AG04449 (cell line): Measurements from ENCODE around the gene AQP11.

Experiments used
- CTCF ChIA-PET: fragments of 350-600 bp; formaldehyde crosslinking; extraction: SDS; loops from one replicate; lab custom pipeline; 2021; ENCODE audit warnings: antibody characterized with exemption; lab: Yijun Ruan, JAX
- POLR2A ChIA-PET: fragments of 400-600, 350-600 bp; formaldehyde crosslinking; extraction: SDS; loops from one replicate; lab custom pipeline; 2020; ENCODE audit warnings: antibody characterized with exemption, inconsistent platforms; lab: Yijun Ruan, JAX
- DNase-seq: peaks from one replicate; pipeline ENCODE4 v3.0.0-alpha.2; 2010; ENCODE audit warnings: low read depth, low spot score
- H3K4me3 ChIP-seq: 2 replicates; pipeline ENCODE4 v1.5.1; 2011; ENCODE audit warnings: low read depth, mild to moderate bottlenecking, control low read depth, low read length
- TF ChIP-seq, protein P1 (sequence below): IDR thresholded peaks from one replicate; pipeline ENCODE4 v1.5.1; 2011; ENCODE audit warnings: mild to moderate bottlenecking, moderate library complexity, low read length, control low read depth, inconsistent platforms; ENCODE audit not compliant: insufficient read depth; ENCODE audit errors: missing control alignments

AQP11 gene

DNA sequence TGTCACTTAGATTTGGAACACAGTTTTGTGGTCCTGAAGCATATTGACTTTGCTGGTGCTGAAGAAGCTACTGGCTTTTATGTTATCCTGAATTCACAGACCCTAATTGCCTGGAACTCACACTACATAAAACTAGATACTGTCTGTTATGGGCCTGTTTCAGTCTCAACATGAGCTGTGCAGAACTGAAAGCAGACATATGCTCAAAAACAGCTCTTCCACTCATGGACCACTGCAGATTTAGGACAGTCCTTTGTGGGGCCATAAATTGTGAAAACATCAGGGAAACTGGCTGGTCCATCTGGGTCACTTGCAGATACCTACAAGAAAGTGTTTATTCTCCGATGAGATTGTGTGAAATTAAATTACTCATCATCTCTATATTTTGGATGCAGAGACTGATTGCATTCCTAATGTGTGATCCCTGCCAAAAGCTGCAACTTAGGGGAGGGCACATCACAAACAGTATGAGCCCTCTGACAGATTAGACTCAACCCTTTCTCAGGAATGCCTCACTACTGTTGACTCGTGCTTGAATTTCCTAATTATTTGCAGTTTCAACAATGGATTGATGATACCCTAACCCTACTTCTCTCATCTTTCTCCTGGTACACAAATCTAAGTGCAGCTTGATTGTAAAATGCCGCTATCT is 58.0 kb downstream of the AQP11 start:
- no peak overlapping the region for H3K4me3 ChIP-seq
- TF ChIP-seq, protein P1, sequence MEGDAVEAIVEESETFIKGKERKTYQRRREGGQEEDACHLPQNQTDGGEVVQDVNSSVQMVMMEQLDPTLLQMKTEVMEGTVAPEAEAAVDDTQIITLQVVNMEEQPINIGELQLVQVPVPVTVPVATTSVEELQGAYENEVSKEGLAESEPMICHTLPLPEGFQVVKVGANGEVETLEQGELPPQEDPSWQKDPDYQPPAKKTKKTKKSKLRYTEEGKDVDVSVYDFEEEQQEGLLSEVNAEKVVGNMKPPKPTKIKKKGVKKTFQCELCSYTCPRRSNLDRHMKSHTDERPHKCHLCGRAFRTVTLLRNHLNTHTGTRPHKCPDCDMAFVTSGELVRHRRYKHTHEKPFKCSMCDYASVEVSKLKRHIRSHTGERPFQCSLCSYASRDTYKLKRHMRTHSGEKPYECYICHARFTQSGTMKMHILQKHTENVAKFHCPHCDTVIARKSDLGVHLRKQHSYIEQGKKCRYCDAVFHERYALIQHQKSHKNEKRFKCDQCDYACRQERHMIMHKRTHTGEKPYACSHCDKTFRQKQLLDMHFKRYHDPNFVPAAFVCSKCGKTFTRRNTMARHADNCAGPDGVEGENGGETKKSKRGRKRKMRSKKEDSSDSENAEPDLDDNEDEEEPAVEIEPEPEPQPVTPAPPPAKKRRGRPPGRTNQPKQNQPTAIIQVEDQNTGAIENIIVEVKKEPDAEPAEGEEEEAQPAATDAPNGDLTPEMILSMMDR = no peak
- DNase-seq = no peak
- CTCF ChIA-PET = interaction anchor here (0.7 kb wide), 1 partner anchor 344 kb away, joined by 3 read pairs; no protein-coding TSS in a partner anchor
- POLR2A ChIA-PET = no interaction called here

GRCh38 chr11:77650123-77650522 is 60.4 kb downstream of the AQP11 start:
- TF ChIP-seq, protein P1 = no peak

GRCh38 chr11:77654770-77655434 is 65.1 kb downstream of the AQP11 start:
- TF ChIP-seq, protein P1 = no peak
- DNase-seq = no peak
- no peak overlapping the region for H3K4me3 ChIP-seq
- CTCF ChIA-PET = no interaction called here
- POLR2A ChIA-PET = no interaction called here

More at GRCh38 chr11:77650123-77650522, 60.4 kb downstream of the AQP11 start:
- no peak for DNase-seq
- ChIA-PET POLR2A (no interaction called here), CTCF (interaction anchor here (1.1 kb wide), 1 partner anchor 18 kb away, joined by 3 read pairs; no protein-coding TSS in a partner anchor)
- H3K4me3 ChIP-seq = no peak overlapping the region

GRCh38 chr11:77656362-77656761 is 66.6 kb downstream of the AQP11 start:
- DNase-seq = no peak
- TF ChIP-seq, protein P1 = no peak
- no peak overlapping the region for H3K4me3 ChIP-seq
- ChIA-PET CTCF (no interaction called here), POLR2A (no interaction called here)

GRCh38 chr11:77658213-77659013 is 68.7 kb downstream of the AQP11 start:
- no peak overlapping the region for H3K4me3 ChIP-seq
- POLR2A ChIA-PET = no interaction called here
- TF ChIP-seq, protein P1 = no peak
- CTCF ChIA-PET = interaction anchor here (0.9 kb wide), 1 partner anchor 39 kb away, joined by 3 read pairs; no protein-coding TSS in a partner anchor
- peak; percentile 52 for DNase-seq
